ENCODE measurements around the gene CBX1. TPM values are rescaled to one million over a fixed set of nuclear protein-coding genes. Genes with fewer than 3 reads are reported as not detected.
A peak's percentile ranks its signal among the peaks of the same experiment; 100 is the strongest.
"Not testable (repeated sequence)": the region's sequence is repeated elsewhere in the genome, so short reads cannot be mapped to it uniquely, and the experiment has no call there.

The CBX1 gene
- total RNA-seq, 1 donor from 2014 or later = 74.9 TPM

- H3K36me3 Mint-ChIP-seq (ENCODE audit: low read depth) = no peaks in the 10 kb centered on the region
- H3K9me3 Mint-ChIP-seq (ENCODE audit: low read depth) = no peaks in the 10 kb centered on the region
- H3K27ac Mint-ChIP-seq (ENCODE audit: unreplicated experiment) = no peak overlapping the region
- H3K4me3 Mint-ChIP-seq (ENCODE audit: unreplicated experiment) = no peak overlapping the region
- DNase-seq (ENCODE audit: low spot score) = no peak
- peaks cover 32% of the 10 kb centered on the region for H3K4me1 Mint-ChIP-seq (ENCODE audit: low read depth)
- no peaks in the 10 kb centered on the region for H3K27me3 Mint-ChIP-seq (ENCODE audit: low read depth)
- no peak for TF ChIP-seq CTCF (IDR thresholded peaks at IDR 0.05)
Measured at GRCh38 chr17:48043176-48043575, 58.1 kb downstream of the CBX1 start.

GRCh38 chr17:48038687-48039086, 62.6 kb downstream of the CBX1 start:
- TF ChIP-seq CTCF (IDR thresholded peaks at IDR 0.05) = no peak
- H3K27me3 Mint-ChIP-seq (ENCODE audit: low read depth) = no peaks in the 10 kb centered on the region

GRCh38 chr17:48037838-48038323, 63.4 kb downstream of the CBX1 start:
- no peak for DNase-seq (ENCODE audit: low spot score)
- peaks cover 4% of the 10 kb centered on the region for H3K36me3 Mint-ChIP-seq (ENCODE audit: low read depth)
- H3K27ac Mint-ChIP-seq (ENCODE audit: unreplicated experiment) = peak overlapping the region; percentile 95
- peaks cover 23% of the 10 kb centered on the region for H3K4me1 Mint-ChIP-seq (ENCODE audit: low read depth)
- peak overlapping the region; percentile 83 for H3K4me3 Mint-ChIP-seq (ENCODE audit: unreplicated experiment)
- no peaks in the 10 kb centered on the region for H3K9me3 Mint-ChIP-seq (ENCODE audit: low read depth)
- H3K27me3 Mint-ChIP-seq (ENCODE audit: low read depth) = no peaks in the 10 kb centered on the region
- TF ChIP-seq CTCF (IDR thresholded peaks at IDR 0.05) = no peak

More at GRCh38 chr17:48038687-48039086, 62.6 kb downstream of the CBX1 start:
- H3K9me3 Mint-ChIP-seq (ENCODE audit: low read depth) = no peaks in the 10 kb centered on the region
- no peak for DNase-seq (ENCODE audit: low spot score)
- H3K36me3 Mint-ChIP-seq (ENCODE audit: low read depth) = peaks cover 1% of the 10 kb centered on the region
- H3K4me1 Mint-ChIP-seq (ENCODE audit: low read depth) = peaks cover 23% of the 10 kb centered on the region
- H3K4me3 Mint-ChIP-seq (ENCODE audit: unreplicated experiment) = no peak overlapping the region
- H3K27ac Mint-ChIP-seq (ENCODE audit: unreplicated experiment) = no peak overlapping the region

GRCh38 chr17:48037036-48037837, 64.0 kb downstream of the CBX1 start, which contains the start of gene COPZ2:
Gene COPZ2, minus strand, starts transcription at chr17:48037797. Its CDS starts 20 bp downstream, at chr17:48037777.
- Mint-ChIP-seq H3K4me1 (ENCODE audit: low read depth) (peaks cover 28% of the 10 kb centered on the region), H3K9me3 (ENCODE audit: low read depth) (no peaks in the 10 kb centered on the region), H3K27me3 (ENCODE audit: low read depth) (no peaks in the 10 kb centered on the region), H3K36me3 (ENCODE audit: low read depth) (peaks cover 9% of the 10 kb centered on the region), H3K27ac (ENCODE audit: unreplicated experiment) (peak within 1 kb of the TSS; percentile 95), H3K4me3 (ENCODE audit: unreplicated experiment) (peak within 1 kb of the TSS; percentile 83)
- TF ChIP-seq CTCF (IDR thresholded peaks at IDR 0.05) = peak; percentile 79
- no peak for DNase-seq (ENCODE audit: low spot score)

GRCh38 chr17:48036693-48037035, 64.6 kb downstream of the CBX1 start:
- no peak for TF ChIP-seq CTCF (IDR thresholded peaks at IDR 0.05)
- peak overlapping the region; percentile 88 for H3K27ac Mint-ChIP-seq (ENCODE audit: unreplicated experiment)
- peaks cover 34% of the 10 kb centered on the region for H3K4me1 Mint-ChIP-seq (ENCODE audit: low read depth)
- DNase-seq (ENCODE audit: low spot score) = no peak
- H3K36me3 Mint-ChIP-seq (ENCODE audit: low read depth) = peaks cover 9% of the 10 kb centered on the region
- H3K27me3 Mint-ChIP-seq (ENCODE audit: low read depth) = no peaks in the 10 kb centered on the region
- H3K9me3 Mint-ChIP-seq (ENCODE audit: low read depth) = no peaks in the 10 kb centered on the region
- peak overlapping the region; percentile 82 for H3K4me3 Mint-ChIP-seq (ENCODE audit: unreplicated experiment)

- DNase-seq (ENCODE audit: low spot score); H3K4me3 Mint-ChIP-seq (ENCODE audit: unreplicated experiment); H3K36me3 Mint-ChIP-seq (ENCODE audit: low read depth); H3K9me3 Mint-ChIP-seq (ENCODE audit: low read depth); H3K27ac Mint-ChIP-seq (ENCODE audit: unreplicated experiment); H3K27me3 Mint-ChIP-seq (ENCODE audit: low read depth): not testable (repeated sequence)
- H3K4me1 Mint-ChIP-seq (ENCODE audit: low read depth) = peaks cover 49% of the 10 kb centered on the region
Measured at GRCh38 chr17:48034734-48035133, 66.5 kb downstream of the CBX1 start.

Measured in chondrocyte (in vitro differentiated cells).